Right cardiac atrium (tissue), 5 donors: ENCODE data around the gene BRD3OS. TPM values are rescaled to one million over a fixed set of nuclear protein-coding genes. Genes with fewer than 3 reads are reported as not detected.
A peak's percentile ranks its signal among the peaks of the same experiment; 100 is the strongest.

ENCODE experiments used
- ATAC-seq, 2 donors: fragments of 200-7000 bp; cut with Tn5 transposase; one replicate each; pipeline versions ENCODE4 v1.8.0 to v1.9.1; 2020; ENCODE audit warnings: moderate library complexity in 2 of 2, mild to moderate bottlenecking in 1 of 2
- DNase-seq, 3 donors: peaks; one replicate each; pipeline ENCODE4 v3.0.0-alpha.2; 2020
- H3K27ac ChIP-seq: one replicate; pipeline ENCODE4 v1.5.1; 2013; ENCODE audit warnings: mild to moderate bottlenecking, low read length, control low read depth, moderate library complexity
- H3K27me3 ChIP-seq: one replicate; pipeline ENCODE4 v1.6.1; 2013; ENCODE audit not compliant: control insufficient read depth, insufficient read depth
- H3K4me1 ChIP-seq: one replicate; pipeline ENCODE4 v1.6.1; 2013; ENCODE audit warnings: low read length; ENCODE audit not compliant: control insufficient read depth, insufficient read depth
- H3K4me3 ChIP-seq: one replicate; pipeline ENCODE4 v1.5.1; 2013; ENCODE audit warnings: low read length, control low read depth
- H3K9me3 ChIP-seq: one replicate; pipeline ENCODE4 v1.6.1; 2013; ENCODE audit warnings: low read length; ENCODE audit not compliant: control insufficient read depth
- WGBS: extraction: QIAGEN DNeasy Blood & Tissue Kit; methylation state at CpG from one replicate; pipeline ENCODE4 v1.1.7; 2013; 5-methylcytosine and 5-hydroxymethylcytosine counted together
- intact Hi-C, 4 donors: fragments of 100-400 bp; cut with DNase I; formaldehyde crosslinking; loops; one replicate each; pipeline versions ENCODE4 v1.11.0 to v1.14.0; 2022 to 2023
- polyA plus RNA-seq: library from polyadenylated mRNA; stranded (reverse); fragments of 200-250 nt; gene quantifications from one replicate; pipeline ENCODE4 v1.2.3, GENCODE V29; 2013
- total RNA-seq, 4 donors: library from RNA; stranded (reverse); fragmentation: NEBNext Ultra II Directional; extraction: Animal tissue kit (Norgen Biotek cat#: 25700); gene quantifications; one replicate each; pipeline ENCODE4 v1.2.1, GENCODE V29; 2021
- donor health status: healthy with polysubstance abuse.
- donor health status: DM: no; HTN: yes; CAD: no.
- donor health status: DM: no; HTN: no; CAD: no.
- donor health status: DM: no; HTN: yes; CAD: no; lungs with severe emphysema.
- donor health status: DM: yes; HTN: yes; CAD: no.

The BRD3OS gene
- total and polyA plus RNA-seq, 5 donors: 4.7 to 12.1 (median 10.8) TPM

DNA sequence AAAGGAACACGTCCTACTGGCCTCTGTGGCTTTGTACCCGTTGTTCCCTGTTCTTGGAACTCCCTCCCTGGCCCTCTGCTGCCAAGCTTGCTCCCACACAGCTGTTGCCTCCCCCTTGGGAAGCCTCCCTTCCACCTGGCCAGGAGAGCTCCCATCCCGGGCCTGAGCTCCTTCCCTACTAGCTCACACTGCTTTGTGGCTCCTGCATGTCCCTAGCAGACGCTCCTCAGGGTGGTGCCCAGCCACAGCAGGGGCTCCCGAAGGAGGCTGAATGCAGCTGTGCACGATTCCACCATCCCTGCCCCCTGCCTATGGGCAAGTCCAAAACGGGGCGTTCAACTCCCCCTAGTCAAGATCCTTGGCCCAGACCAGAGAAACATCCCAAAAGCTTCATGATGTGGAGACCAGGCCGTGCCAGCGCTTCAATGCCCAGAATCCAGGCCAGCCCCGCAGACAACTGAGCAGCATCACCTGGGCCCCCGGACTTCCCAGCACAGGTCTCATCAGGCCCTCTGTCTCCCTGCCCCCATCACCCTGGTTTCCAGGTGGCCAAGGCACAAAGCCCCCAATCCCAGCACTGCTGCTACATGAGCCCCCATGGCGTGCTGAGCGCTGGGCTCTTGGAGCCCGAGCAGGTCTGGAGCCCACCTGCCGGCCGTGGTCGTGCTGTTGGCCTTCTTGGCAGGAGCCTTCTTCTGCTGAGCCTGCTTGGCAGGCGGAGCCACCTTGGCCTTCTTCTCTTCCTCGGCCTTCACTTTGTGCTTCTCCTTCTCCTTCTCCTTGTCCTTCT, 14.3 kb downstream of the BRD3OS start:
- Histone ChIP-seq H3K9me3 (no peaks in the 10 kb centered on the region), H3K4me3 (no peak overlapping the region), H3K4me1 (no peaks in the 10 kb centered on the region), H3K27me3 (no peaks in the 10 kb centered on the region), H3K27ac (no peak overlapping the region)
- DNase-seq: peak in 1 of 3 donors; percentile 36
- WGBS: 92% methylated on average over 20 of the region's 20 CpGs
- intact Hi-C loops: no loop called here
- ATAC-seq: no peak

DNA sequence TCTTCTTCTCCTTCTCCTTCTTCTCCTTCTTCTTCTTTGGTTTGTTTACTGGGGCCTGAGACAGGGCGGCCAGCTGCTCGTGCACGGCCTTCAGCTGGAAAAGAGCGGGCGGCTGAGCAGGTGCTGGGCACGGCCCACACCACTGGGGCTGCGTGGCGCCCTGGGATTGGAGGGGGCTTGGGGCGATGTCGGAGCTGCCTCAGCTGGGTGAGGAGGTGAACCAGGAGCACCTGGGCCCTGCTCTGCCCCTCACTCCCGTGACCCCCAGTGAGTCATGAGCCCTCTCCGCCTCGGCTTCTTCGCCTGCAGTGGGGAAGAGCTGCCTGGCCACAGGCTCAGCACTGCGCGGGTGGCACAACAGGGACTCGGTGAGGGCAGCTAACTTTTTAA, 14.9 kb downstream of the BRD3OS start:
- Histone ChIP-seq H3K27ac (no peak overlapping the region), H3K4me1 (no peaks in the 10 kb centered on the region), H3K27me3 (no peaks in the 10 kb centered on the region), H3K9me3 (no peaks in the 10 kb centered on the region), H3K4me3 (no peak overlapping the region)
- DNase-seq (peak in 2 of 3 donors; percentile 32 to 34), ATAC-seq (no peak)
- intact Hi-C loops: no loop called here
- 98% methylated on average over 17 of the region's 17 CpGs for WGBS

DNA sequence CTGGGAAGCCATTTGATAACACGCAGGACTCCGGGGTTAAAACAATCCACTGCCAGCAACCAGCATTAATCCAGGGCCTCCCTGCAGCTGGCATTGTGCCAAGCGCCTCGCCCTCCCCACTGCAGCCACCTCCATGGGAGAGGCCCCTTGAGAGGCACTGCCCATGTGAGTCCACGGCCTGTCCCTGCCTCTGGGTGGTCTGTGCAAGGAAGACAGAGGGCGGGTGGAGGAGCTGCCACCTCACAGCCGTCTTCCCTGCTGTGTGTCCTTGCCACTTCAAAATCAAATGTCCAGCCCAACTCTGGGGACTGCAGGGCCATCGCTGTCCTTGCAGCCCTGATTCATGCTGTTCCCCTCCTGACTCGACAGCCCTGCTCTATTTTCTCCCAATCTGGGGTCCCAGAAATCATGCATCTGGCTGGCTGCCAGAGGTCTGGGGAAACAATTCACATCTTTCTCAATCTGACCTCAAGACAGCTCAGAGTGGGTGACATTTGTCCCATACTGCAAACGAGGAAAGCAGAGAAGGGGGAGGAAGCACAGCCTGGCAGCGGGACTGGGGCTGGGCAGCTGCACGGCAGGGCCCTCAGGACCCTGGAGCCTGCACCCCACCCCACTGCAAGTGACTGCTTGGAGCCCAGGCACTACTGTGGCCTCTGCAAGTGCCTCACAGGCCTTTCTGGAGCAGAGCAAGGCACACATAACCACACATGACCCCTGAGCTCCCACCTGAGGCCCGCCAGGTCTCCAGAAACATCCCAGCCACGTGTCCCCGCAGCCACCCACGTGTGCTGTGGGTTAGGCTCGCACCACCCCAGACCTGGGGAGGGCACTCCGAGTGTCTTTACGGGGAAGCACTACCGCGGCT, 15.7 kb downstream of the BRD3OS start:
- DNase-seq: peak in 2 of 3 donors; percentile 68 to 71
- 72% methylated on average over 21 of the region's 21 CpGs for WGBS
- no peaks in the 10 kb centered on the region for H3K27me3 ChIP-seq
- intact Hi-C loops: no loop called here
- ATAC-seq: peak; percentile 27 to 68
- no peaks in the 10 kb centered on the region for H3K4me1 ChIP-seq
- H3K9me3 ChIP-seq: no peaks in the 10 kb centered on the region
- H3K4me3 ChIP-seq: no peak overlapping the region
- H3K27ac ChIP-seq: no peak overlapping the region

DNA sequence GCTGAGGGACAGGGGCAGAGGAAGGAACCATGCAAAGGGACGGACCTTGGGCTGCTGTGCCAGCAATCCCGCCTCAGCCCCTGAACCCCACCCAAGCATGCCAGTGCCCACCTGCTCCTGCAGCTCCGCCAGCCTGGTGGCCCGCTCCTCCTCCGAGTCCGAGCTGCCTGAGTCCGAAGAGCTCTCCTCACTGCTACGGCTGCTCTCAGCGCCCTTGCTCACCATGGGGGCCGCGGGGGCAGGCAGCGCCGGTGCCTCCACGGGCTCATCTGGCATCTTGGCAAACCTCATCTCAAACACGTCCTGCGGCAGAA, 16.3 kb downstream of the BRD3OS start:
- no peaks in the 10 kb centered on the region for H3K9me3 ChIP-seq
- intact Hi-C loops: no loop called here
- H3K4me3 ChIP-seq: no peak overlapping the region
- 92% methylated on average over 16 of the region's 16 CpGs for WGBS
- DNase-seq: peak in 2 of 3 donors; percentile 40 to 60
- no peaks in the 10 kb centered on the region for H3K27me3 ChIP-seq
- ATAC-seq: no peak
- no peaks in the 10 kb centered on the region for H3K4me1 ChIP-seq
- no peak overlapping the region for H3K27ac ChIP-seq

DNA sequence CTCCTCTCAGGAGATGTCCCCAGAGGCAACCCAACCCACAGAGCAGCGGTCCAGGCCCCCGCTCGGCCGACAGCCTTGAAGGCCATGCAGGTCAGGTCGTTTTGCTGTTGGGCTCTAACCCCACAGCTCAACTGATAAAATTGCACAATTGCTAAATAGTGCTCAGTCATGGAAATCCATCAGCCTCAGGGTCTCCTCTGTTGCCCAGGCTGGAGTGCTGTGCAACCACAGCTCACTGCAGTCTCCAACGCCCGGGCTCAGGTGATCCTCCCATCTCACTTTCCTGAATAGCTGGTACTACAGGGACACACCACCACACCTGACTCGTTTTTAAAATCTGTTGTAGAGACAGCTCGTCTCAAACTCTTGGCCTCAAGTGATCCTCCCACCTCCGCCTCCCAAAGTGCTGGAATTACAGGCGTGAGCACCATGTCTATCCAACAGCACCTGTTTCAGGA, 18.3 kb downstream of the BRD3OS start:
- H3K27ac ChIP-seq: no peak overlapping the region
- no peak overlapping the region for H3K4me3 ChIP-seq
- ATAC-seq: no peak
- H3K27me3 ChIP-seq: no peaks in the 10 kb centered on the region
- peak in 2 of 3 donors; percentile 20 to 41 for DNase-seq
- intact Hi-C loops: no loop called here
- no peaks in the 10 kb centered on the region for H3K4me1 ChIP-seq
- 79% methylated on average over 11 of the region's 11 CpGs for WGBS
- no peaks in the 10 kb centered on the region for H3K9me3 ChIP-seq

DNA sequence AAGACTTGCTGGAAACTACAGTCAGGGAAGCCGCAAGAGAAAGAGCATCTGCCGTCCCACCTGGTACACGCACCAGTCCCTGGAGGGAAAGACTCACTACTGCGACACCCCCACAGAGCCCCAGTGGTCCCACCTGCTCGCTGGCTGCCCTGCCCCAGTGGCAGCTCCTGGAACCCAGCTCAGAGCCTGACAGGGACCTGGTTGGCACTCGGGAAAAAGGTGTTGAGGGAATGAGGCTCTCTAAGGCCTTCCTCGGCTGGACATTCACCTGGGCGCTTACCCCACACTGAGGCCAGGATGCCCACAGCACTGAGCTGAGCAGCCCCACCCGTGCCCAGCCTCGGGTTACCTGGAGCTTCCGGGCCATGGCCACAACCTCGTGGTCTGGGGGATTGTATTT, 19.7 kb downstream of the BRD3OS start:
- ATAC-seq: no peak
- DNase-seq: peak in 1 of 3 donors; percentile 27
- Histone ChIP-seq H3K9me3 (no peaks in the 10 kb centered on the region), H3K27me3 (no peaks in the 10 kb centered on the region), H3K4me3 (no peak overlapping the region), H3K27ac (no peak overlapping the region), H3K4me1 (no peaks in the 10 kb centered on the region)
- WGBS: 86% methylated on average over 12 of the region's 12 CpGs
- intact Hi-C loops: no loop called here

DNA sequence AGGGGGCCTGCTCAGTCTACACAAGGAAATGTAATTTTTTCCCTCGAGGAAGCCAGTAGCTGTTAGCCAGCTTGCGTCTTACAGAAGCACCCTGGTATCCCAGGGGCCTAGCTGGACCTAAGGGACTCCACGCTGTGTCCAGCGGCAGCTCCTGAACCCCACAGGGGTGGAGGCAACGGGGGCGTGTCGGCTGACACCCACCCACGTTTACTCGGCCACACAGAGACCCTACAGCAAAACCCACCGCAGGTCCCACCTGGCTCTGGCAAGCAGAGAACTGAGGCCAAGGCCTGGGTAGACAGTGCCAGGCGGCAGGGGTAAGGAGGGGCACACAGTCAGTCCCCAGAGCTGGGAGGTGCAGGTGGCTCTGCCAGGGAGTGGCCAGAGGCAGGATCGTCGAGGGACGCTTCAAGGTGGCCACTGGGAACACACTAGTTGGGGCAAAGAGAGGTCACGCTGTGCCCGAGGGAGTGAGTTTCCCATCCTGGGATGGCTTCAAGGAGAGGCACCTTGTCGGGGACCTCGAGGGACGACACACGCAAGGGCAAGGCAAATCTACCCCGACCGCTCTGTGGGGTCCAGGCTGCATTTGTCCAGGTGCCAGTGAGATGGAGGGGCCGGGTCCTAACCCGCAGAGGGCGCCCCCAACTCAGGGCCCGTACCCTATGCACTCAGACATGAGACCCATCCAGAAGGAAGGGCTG, 20.7 kb downstream of the BRD3OS start:
- peak in 2 of 3 donors; percentile 43 to 44 for DNase-seq
- intact Hi-C loops: no loop called here
- 86% methylated on average over 26 of the region's 26 CpGs for WGBS
- Histone ChIP-seq H3K4me1 (no peaks in the 10 kb centered on the region), H3K27ac (no peak overlapping the region), H3K4me3 (no peak overlapping the region), H3K27me3 (no peaks in the 10 kb centered on the region), H3K9me3 (no peaks in the 10 kb centered on the region)
- no peak for ATAC-seq

DNA sequence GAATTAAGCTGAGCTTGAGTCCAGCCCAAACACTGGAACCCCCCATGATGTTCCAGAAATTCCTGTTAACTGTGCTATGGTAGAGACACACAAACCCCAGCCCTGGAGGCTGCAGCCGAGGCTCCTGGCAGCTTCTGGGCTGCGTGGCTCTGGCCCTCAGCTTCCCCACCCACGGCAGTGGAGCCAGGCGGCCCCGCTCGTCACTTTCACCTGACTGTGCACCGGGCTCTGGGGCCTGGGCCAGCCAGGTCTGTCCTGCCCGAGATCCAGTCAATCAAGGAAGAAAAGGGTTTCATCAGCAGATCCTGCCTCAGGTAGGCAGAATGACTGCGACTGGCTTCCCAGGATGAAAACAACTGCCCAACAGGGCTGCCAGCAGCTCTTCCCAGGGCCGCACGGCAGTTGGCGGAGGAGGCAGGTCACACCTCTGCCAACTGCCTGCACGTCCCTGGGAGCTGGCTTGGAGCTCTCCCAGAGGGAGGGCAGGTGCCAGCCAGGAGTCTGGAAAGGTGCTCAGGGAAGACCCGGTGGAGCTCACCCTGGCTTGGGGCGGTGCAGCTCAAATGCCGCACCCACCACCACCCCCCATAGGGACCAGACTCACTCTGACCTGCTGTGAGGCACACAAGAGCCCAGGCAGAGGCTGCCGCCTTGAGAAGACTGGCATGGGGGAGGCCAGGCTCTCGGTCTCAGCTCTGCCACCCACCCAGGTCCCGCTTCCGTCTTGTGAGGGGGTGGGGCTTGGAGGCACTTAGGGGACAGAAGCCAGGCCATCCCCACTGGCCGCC, 21.8 kb downstream of the BRD3OS start:
- H3K27ac ChIP-seq: no peak overlapping the region
- H3K27me3 ChIP-seq: no peaks in the 10 kb centered on the region
- H3K4me1 ChIP-seq: no peaks in the 10 kb centered on the region
- no peaks in the 10 kb centered on the region for H3K9me3 ChIP-seq
- intact Hi-C loops: no loop called here
- H3K4me3 ChIP-seq: no peak overlapping the region
- 82% methylated on average over 21 of the region's 21 CpGs for WGBS
- DNase-seq: peak in 2 of 3 donors; percentile 46 to 50
- no peak for ATAC-seq

DNA sequence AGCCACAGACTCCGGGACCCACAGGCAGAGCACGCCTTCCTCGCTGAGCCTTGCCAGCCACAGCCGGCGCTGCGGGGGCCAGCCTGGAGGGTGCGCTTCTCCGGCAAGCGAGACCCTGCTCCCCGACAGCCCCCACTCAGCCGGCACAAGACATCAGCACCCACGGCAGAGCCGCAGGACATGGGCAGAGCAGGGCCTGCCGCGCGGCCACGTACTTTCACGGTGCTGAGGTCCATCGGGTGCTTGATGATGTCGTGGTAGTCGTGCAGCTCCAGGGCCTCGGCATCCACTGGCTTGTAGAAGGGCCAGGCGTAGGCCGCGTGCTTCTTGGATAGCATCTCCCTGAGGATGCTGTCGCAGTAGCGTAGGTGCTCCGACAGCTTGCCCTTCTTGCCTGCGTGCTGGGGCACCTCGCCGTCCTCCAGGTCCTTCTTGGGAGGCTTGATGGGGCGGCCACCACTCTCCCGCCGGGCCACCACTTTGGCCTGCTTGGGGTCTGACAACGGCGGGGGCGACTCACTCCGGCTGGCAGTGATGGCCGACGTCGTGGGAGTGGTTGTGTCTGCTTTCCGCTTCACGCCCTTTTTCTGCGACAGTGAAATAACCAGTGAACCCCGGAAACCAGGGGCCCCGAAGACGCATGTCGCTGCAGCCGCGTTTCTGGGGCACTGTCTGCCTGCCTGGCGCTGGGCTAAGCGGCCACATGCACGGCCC, 22.7 kb downstream of the BRD3OS start:
- Histone ChIP-seq H3K9me3 (no peaks in the 10 kb centered on the region), H3K27ac (no peak overlapping the region), H3K4me1 (no peaks in the 10 kb centered on the region), H3K27me3 (no peaks in the 10 kb centered on the region), H3K4me3 (no peak overlapping the region)
- DNase-seq: peak in 2 of 3 donors; percentile 46 to 62
- 95% methylated on average over 53 of the region's 53 CpGs for WGBS
- ATAC-seq: no peak
- intact Hi-C loops: no loop called here

DNA sequence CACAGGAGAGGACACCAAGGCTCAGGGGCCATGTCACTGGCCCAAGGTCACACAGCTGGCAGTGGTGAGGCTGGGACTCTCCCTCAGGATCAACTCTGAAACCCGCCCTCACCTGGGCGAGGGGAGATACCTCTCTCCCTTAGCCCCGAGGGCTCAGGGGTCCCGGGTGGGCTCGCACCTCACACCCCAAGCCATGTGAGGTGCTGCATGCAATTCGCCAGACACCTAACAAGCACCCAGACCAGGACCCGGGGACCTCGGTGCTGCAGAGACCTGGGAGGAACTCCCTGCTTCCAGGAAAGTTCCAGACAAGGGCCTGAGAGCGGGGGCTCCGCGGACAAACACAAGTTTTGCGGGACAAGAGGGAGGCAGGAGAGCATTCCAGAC, 23.3 kb downstream of the BRD3OS start:
- WGBS: 93% methylated on average over 12 of the region's 12 CpGs
- Histone ChIP-seq H3K27ac (no peak overlapping the region), H3K27me3 (no peaks in the 10 kb centered on the region), H3K4me1 (no peaks in the 10 kb centered on the region), H3K9me3 (no peaks in the 10 kb centered on the region), H3K4me3 (no peak overlapping the region)
- intact Hi-C loops: no loop called here
- no peak for ATAC-seq
- peak in 1 of 3 donors; percentile 40 for DNase-seq
